ENCODE measurements around the gene PITPNM1. TPM values are rescaled to one million over a fixed set of nuclear protein-coding genes. Genes with fewer than 3 reads are reported as not detected.
A peak's percentile ranks its signal among the peaks of the same experiment; 100 is the strongest.

The PITPNM1 gene
- total RNA-seq, 1 donor from 2014 or later: 38.2 TPM

DNA sequence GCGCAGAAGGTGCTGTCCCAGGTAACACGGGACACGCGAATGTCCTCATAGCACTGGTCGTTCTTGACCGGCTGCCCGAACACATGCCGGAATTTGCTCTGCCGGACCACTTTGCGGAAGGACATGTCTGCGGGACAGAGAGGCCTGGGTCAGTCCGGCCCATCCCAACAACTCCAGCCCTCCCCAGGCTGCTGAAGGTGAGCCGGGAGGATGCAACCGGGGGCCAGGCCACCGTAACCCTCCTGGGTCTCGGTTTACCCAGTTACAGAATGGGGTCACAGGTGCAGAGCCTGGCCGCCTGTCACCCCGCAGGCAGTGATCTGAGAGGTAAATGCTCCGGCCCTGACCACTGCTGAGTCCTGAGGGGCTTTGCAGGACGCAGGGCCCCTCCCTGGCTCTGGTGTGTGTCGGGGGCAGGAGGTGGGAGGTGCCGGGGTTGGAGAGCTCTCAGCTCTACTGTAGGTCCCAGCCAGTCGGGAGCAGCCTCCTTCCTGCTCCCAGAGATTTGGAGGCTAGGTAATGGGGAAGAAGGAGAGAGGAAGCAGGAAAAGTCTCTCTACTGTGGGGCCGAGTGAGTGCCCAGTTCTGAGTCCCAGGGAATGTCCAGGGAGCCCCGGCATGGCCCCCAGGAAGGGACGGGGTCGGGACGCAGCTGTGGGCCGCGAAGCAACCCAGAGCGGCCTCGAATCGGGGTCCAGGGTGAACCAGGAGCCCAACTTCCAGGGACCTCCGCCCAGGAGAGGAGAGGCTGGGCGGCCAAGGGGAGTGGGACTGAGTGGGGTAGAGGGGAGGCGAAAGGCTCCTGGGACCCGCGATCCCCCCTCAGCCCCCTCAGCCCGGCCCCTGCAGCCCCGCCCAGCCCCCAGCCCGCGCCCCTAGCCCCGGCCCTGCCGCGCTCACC is 62.4 kb downstream of the PITPNM1 start:
- DNase-seq: no peak
- intact Hi-C loops (cut with DNase I): no loop called here
- TF ChIP-seq, protein P1, sequence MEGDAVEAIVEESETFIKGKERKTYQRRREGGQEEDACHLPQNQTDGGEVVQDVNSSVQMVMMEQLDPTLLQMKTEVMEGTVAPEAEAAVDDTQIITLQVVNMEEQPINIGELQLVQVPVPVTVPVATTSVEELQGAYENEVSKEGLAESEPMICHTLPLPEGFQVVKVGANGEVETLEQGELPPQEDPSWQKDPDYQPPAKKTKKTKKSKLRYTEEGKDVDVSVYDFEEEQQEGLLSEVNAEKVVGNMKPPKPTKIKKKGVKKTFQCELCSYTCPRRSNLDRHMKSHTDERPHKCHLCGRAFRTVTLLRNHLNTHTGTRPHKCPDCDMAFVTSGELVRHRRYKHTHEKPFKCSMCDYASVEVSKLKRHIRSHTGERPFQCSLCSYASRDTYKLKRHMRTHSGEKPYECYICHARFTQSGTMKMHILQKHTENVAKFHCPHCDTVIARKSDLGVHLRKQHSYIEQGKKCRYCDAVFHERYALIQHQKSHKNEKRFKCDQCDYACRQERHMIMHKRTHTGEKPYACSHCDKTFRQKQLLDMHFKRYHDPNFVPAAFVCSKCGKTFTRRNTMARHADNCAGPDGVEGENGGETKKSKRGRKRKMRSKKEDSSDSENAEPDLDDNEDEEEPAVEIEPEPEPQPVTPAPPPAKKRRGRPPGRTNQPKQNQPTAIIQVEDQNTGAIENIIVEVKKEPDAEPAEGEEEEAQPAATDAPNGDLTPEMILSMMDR (IDR thresholded peaks at IDR 0.05): no peak
- Histone ChIP-seq H3K27ac (peak overlapping the region; percentile 94), H3K4me3 (peak overlapping the region; percentile 92), H3K36me3 (peaks cover 14% of the 10 kb centered on the region), H3K9me3 (no peaks in the 10 kb centered on the region), H3K4me1 (peaks cover 24% of the 10 kb centered on the region), H3K27me3 (no peaks in the 10 kb centered on the region)
- peak; percentile 1 for ATAC-seq

Small RNA genes lying within 50 kb of the gene (microRNA-seq; reads per million reads assigned to microRNA genes)
- not detected for gene MIR6752 (ENCODE audit: borderline microRNAs expressed)

Other genes starting within 250 kb of the PITPNM1 start
- gene GRK2, start 238.9 kb downstream of the PITPNM1 start, total RNA-seq: 98.4 TPM
- 59.4 TPM for gene ANKRD13D, start 216.1 kb downstream of the PITPNM1 start, total RNA-seq
- 36.4 TPM for gene SSH3, start 201.8 kb downstream of the PITPNM1 start, total RNA-seq
- 69.3 TPM for gene POLD4, start 151.8 kb downstream of the PITPNM1 start, total RNA-seq
- 4.0 TPM for gene CLCF1, start 131.8 kb downstream of the PITPNM1 start, total RNA-seq
- gene RAD9A, start 113.4 kb downstream of the PITPNM1 start, total RNA-seq: 20.7 TPM
- gene PPP1CA, start 103.5 kb downstream of the PITPNM1 start, total RNA-seq: 134 TPM
- 26.8 TPM for gene TBC1D10C, start 101.3 kb downstream of the PITPNM1 start, total RNA-seq
- 2.7 TPM for gene CARNS1, start 89.7 kb downstream of the PITPNM1 start, total RNA-seq
- 40.0 TPM for gene RPS6KB2, start 76.9 kb downstream of the PITPNM1 start, total RNA-seq
- 17.7 TPM for gene PTPRCAP, start 67.7 kb downstream of the PITPNM1 start, total RNA-seq
- gene CORO1B, start 61.9 kb downstream of the PITPNM1 start, total RNA-seq: 132 TPM
- gene GPR152, start 52.6 kb downstream of the PITPNM1 start, total RNA-seq: not detected
- 3.2 TPM for gene CABP4, start 50.0 kb downstream of the PITPNM1 start, total RNA-seq
- gene TMEM134, start 36.1 kb downstream of the PITPNM1 start, total RNA-seq: 46.9 TPM
- gene AIP, start 22.3 kb downstream of the PITPNM1 start, total RNA-seq: 87.0 TPM
- 84.2 TPM for gene CDK2AP2, start 2.8 kb upstream of the PITPNM1 start, total RNA-seq
- gene CABP2, start 18.1 kb upstream of the PITPNM1 start, total RNA-seq: not detected
- gene GSTP1, start 78.4 kb upstream of the PITPNM1 start, total RNA-seq: 751 TPM
- gene NDUFV1, start 101.6 kb upstream of the PITPNM1 start, total RNA-seq: 141 TPM
- gene NUDT8, start 124.6 kb upstream of the PITPNM1 start, total RNA-seq: 12.2 TPM
- not detected for gene TBX10, start 134.4 kb upstream of the PITPNM1 start, total RNA-seq
- 0.32 TPM for gene ACY3, start 145.4 kb upstream of the PITPNM1 start, total RNA-seq
- gene ALDH3B2, start 169.3 kb upstream of the PITPNM1 start, total RNA-seq: 1.3 TPM

Data from upper lobe of right lung (tissue), 1 donor.